ENCODE measurements around the gene LSP1. TPM values are rescaled to one million over a fixed set of nuclear protein-coding genes. Genes with fewer than 3 reads are reported as not detected.
A peak's percentile ranks its signal among the peaks of the same experiment; 100 is the strongest.

LSP1 gene
- total and polyA plus RNA-seq, 2 of the 13 experiments (the other 11 are each of a cell fraction or from before 2014, with no cell fraction given), result 0.59 to 1.00 TPM

GRCh38 chr11:1825039-1825740, 27.7 kb upstream of the LSP1 start (continued):
- TF ChIP-seq ZBED4 (CRISPR knock-in tag; IDR thresholded peaks at IDR 0.05; ENCODE audit: borderline replicate concordance), result peak; percentile 87
- TF ChIP-seq ZC3H4 (CRISPR knock-in tag; IDR thresholded peaks at IDR 0.05; ENCODE audit: borderline replicate concordance), result no peak
- TF ChIP-seq IRF2 (CRISPR knock-in tag; IDR thresholded peaks at IDR 0.05), result 0 out of 2 replicates have a peak, but pooled peaks have one; percentile 54
- no peak for TF ChIP-seq MIER3 (CRISPR knock-in tag; IDR thresholded peaks at IDR 0.05; ENCODE audit: borderline replicate concordance)
- no peak for TF ChIP-seq JDP2 (CRISPR knock-in tag; IDR thresholded peaks at IDR 0.05; ENCODE audit: borderline replicate concordance)
- no peak for TF ChIP-seq ATF5 (CRISPR knock-in tag; IDR thresholded peaks at IDR 0.05; ENCODE audit: low read depth)
- no peak for TF ChIP-seq RERE (CRISPR knock-in tag; IDR thresholded peaks at IDR 0.05; ENCODE audit: low read depth)
- TF ChIP-seq NFKB2 (CRISPR knock-in tag; IDR thresholded peaks at IDR 0.05; ENCODE audit: borderline replicate concordance), result peak; percentile 63; the same call in 1 of the 2 replicates
- no peak for TF ChIP-seq TRIM24 (CRISPR knock-in tag; IDR thresholded peaks at IDR 0.05)
- no peak for TF ChIP-seq DMTF1 (CRISPR knock-in tag; IDR thresholded peaks at IDR 0.05)
- no peak for TF ChIP-seq GMEB1 (CRISPR knock-in tag; IDR thresholded peaks at IDR 0.05; ENCODE audit: borderline replicate concordance)
- TF ChIP-seq RXRB (CRISPR knock-in tag; IDR thresholded peaks at IDR 0.05; ENCODE audit: borderline replicate concordance), result peak; percentile 68; the same call in 1 of the 2 replicates
- no peak for TF ChIP-seq KAT2B (IDR thresholded peaks at IDR 0.05; ENCODE audit: borderline replicate concordance, low read depth, low read length)
- no peak for TF ChIP-seq HMG20A (CRISPR knock-in tag; IDR thresholded peaks at IDR 0.05; ENCODE audit: borderline replicate concordance)

Measured in HepG2 (cell line).